H9 (cell line): ENCODE results near the gene PXN. TPM values are rescaled to one million over a fixed set of nuclear protein-coding genes. Genes with fewer than 3 reads are reported as not detected.
A peak's percentile ranks its signal among the peaks of the same experiment; 100 is the strongest.

Experiments
- DNase-seq: peaks from one replicate; pipeline ENCODE4 v3.0.0-alpha.2; 2017
- H2AFZ ChIP-seq: one replicate; pipeline ENCODE4 v1.6.1; 2013; ENCODE audit warnings: mild to moderate bottlenecking, low read length, control low read depth, moderate library complexity
- H2AK5ac ChIP-seq: 2 replicates; pipeline ENCODE4 v1.6.1; 2013; ENCODE audit warnings: low read length, control low read depth, mixed read lengths; ENCODE audit not compliant: insufficient read length
- H2BK120ac ChIP-seq: one replicate; pipeline ENCODE4 v1.6.1; 2013; ENCODE audit warnings: low read depth, mild to moderate bottlenecking, low read length, control low read depth, inconsistent platforms; ENCODE audit not compliant: poor library complexity, severe bottlenecking
- H2BK12ac ChIP-seq: 2 replicates; pipeline ENCODE4 v1.6.1; 2013; ENCODE audit warnings: low read length, control low read depth, mixed read lengths, low read depth; ENCODE audit not compliant: insufficient read length
- H2BK15ac ChIP-seq: 2 replicates; pipeline ENCODE4 v1.6.1; 2013; ENCODE audit warnings: low read depth, low read length, control low read depth
- H2BK20ac ChIP-seq: one replicate; pipeline ENCODE4 v1.6.1; 2013; ENCODE audit warnings: low read depth, mild to moderate bottlenecking, low read length, control low read depth, inconsistent platforms; ENCODE audit not compliant: poor library complexity, severe bottlenecking
- H2BK5ac ChIP-seq: 2 replicates; pipeline ENCODE4 v1.6.1; 2013; ENCODE audit warnings: low read length, control low read depth, mixed read lengths; ENCODE audit not compliant: insufficient read length
- H3K14ac ChIP-seq: 2 replicates; pipeline ENCODE4 v1.6.1; 2013; ENCODE audit warnings: low read length, control low read depth; ENCODE audit not compliant: insufficient read depth
- H3K18ac ChIP-seq: 2 replicates; pipeline ENCODE4 v1.6.1; 2013; ENCODE audit warnings: low read depth, mild to moderate bottlenecking, mixed read lengths, low read length, control low read depth; ENCODE audit not compliant: insufficient read length
- H3K23ac ChIP-seq: 2 replicates; pipeline ENCODE4 v1.6.1; 2013; ENCODE audit warnings: low read length, control low read depth, mixed read lengths, low read depth; ENCODE audit not compliant: insufficient read length
- H3K23me2 ChIP-seq: 2 replicates; pipeline ENCODE4 v1.6.1; 2013; ENCODE audit warnings: low read depth, mild to moderate bottlenecking, mixed read lengths, low read length, control low read depth; ENCODE audit not compliant: insufficient read length, poor library complexity, severe bottlenecking
- H3K27ac ChIP-seq: 2 replicates; pipeline ENCODE4 v1.5.1; 2013; ENCODE audit warnings: low read length, control low read depth, mixed read lengths, low read depth; ENCODE audit not compliant: insufficient read length
- H3K27me3 ChIP-seq: 2 replicates; pipeline ENCODE4 v1.6.1; 2013; ENCODE audit warnings: low read length, control low read depth, inconsistent platforms; ENCODE audit not compliant: insufficient read depth
- H3K4ac ChIP-seq: 2 replicates; pipeline ENCODE4 v1.6.1; 2013; ENCODE audit warnings: low read depth, mild to moderate bottlenecking, control low read depth, inconsistent platforms, low read length, moderate library complexity
- H3K4me1 ChIP-seq: 2 replicates; pipeline ENCODE4 v1.6.1; 2013; ENCODE audit warnings: low read length, control low read depth, inconsistent platforms; ENCODE audit not compliant: insufficient read depth
- H3K4me2 ChIP-seq: 2 replicates; pipeline ENCODE4 v1.6.1; 2013; ENCODE audit warnings: low read length, control low read depth, mixed read lengths; ENCODE audit not compliant: insufficient read length, insufficient read depth
- H3K56ac ChIP-seq: 2 replicates; pipeline ENCODE4 v1.6.1; 2013; ENCODE audit warnings: low read depth, mild to moderate bottlenecking, mixed read lengths, low read length, control low read depth; ENCODE audit not compliant: insufficient read length
- H3K79me1 ChIP-seq: 2 replicates; pipeline ENCODE4 v1.6.1; 2013; ENCODE audit warnings: low read depth, mild to moderate bottlenecking, moderate library complexity, low read length, control low read depth, inconsistent platforms; ENCODE audit not compliant: insufficient read depth, poor library complexity, severe bottlenecking
- H3K79me2 ChIP-seq: 2 replicates; pipeline ENCODE4 v1.6.1; 2013; ENCODE audit warnings: low read length, control low read depth, inconsistent platforms; ENCODE audit not compliant: insufficient read depth
- H3K9ac ChIP-seq: 2 replicates; pipeline ENCODE4 v1.6.1; 2013; ENCODE audit warnings: low read length, control low read depth, mixed read lengths; ENCODE audit not compliant: insufficient read length; ENCODE audit errors: extremely low read depth
- H3K9me3 ChIP-seq: one replicate; pipeline ENCODE4 v1.6.1; 2013; ENCODE audit warnings: low read depth, low read length, inconsistent platforms; ENCODE audit not compliant: control insufficient read depth
- H3T11ph ChIP-seq: one replicate; pipeline ENCODE4 v1.6.1; 2013; ENCODE audit warnings: mild to moderate bottlenecking, low read length, control low read depth, inconsistent platforms
- H4K20me1 ChIP-seq: one replicate; pipeline ENCODE4 v1.6.1; 2013; ENCODE audit not compliant: control insufficient read depth, insufficient read length, insufficient read depth
- H4K5ac ChIP-seq: 2 replicates; pipeline ENCODE4 v1.6.1; 2013; ENCODE audit warnings: low read depth, mild to moderate bottlenecking, mixed read lengths, low read length, control low read depth; ENCODE audit not compliant: insufficient read length
- H4K8ac ChIP-seq: replicated peaks from 2 replicates; pipeline ENCODE4 v1.6.1; 2013; ENCODE audit warnings: low read length, control low read depth, mixed read lengths, low read depth; ENCODE audit not compliant: insufficient read length
- H4K91ac ChIP-seq: 2 replicates; pipeline ENCODE4 v1.6.1; 2013; ENCODE audit warnings: low read depth, mild to moderate bottlenecking, moderate library complexity, mixed read lengths, low read length, control low read depth; ENCODE audit not compliant: insufficient read length
- H3K27ac Mint-ChIP-seq, 3 experiments: 2 replicates in 2 of 3; 3 replicates in 1 of 3; pipeline ENCODE4 v1.8.0; 2020 to 2021; ENCODE audit warnings: mixed read lengths in 3 of 3, mild to moderate bottlenecking in 1 of 3, moderate library complexity in 1 of 3
- H3K27me3 Mint-ChIP-seq: 2 replicates; pipeline ENCODE4 v1.8.0; 2021; ENCODE audit warnings: low read depth, mild to moderate bottlenecking, moderate library complexity, mixed read lengths
- H3K36me3 Mint-ChIP-seq, 3 experiments: 2 replicates in 2 of 3; 3 replicates in 1 of 3; pipeline ENCODE4 v1.8.0; 2020 to 2021; ENCODE audit warnings: low read depth in 3 of 3, mixed read lengths in 3 of 3; ENCODE audit not compliant: insufficient read depth in 1 of 3
- H3K4me1 Mint-ChIP-seq, 2 experiments: 2 replicates each; pipeline ENCODE4 v1.8.0; 2020; ENCODE audit warnings: mixed read lengths in 2 of 2
- H3K4me3 Mint-ChIP-seq, 2 experiments: 2 replicates in 1 of 2; 3 replicates in 1 of 2; pipeline ENCODE4 v1.8.0; 2020 to 2021; ENCODE audit warnings: mild to moderate bottlenecking in 2 of 2, mixed read lengths in 2 of 2, moderate library complexity in 1 of 2
- H3K9me3 Mint-ChIP-seq, 2 experiments: 2 replicates in 1 of 2; 3 replicates in 1 of 2; pipeline ENCODE4 v1.8.0; 2020; ENCODE audit warnings: mild to moderate bottlenecking in 2 of 2, mixed read lengths in 2 of 2, moderate library complexity in 1 of 2
- CTCF ChIP-seq: fragments of 200-600 bp; sonication (generic); conservative IDR thresholded peaks from 3 replicates; pipeline ENCODE4 v1.8.0; 2021; ENCODE audit warnings: antibody characterized with exemption, mild to moderate bottlenecking
- WGBS: extraction: QIAGEN DNeasy Blood & Tissue Kit; methylation state at CpG from one replicate; pipeline ENCODE4 v1.1.7; 2013; ENCODE audit warnings: missing lambda C conversion rate, low lambda C conversion rate, mixed read lengths; ENCODE audit not compliant: insufficient read length; ENCODE audit errors: extremely low coverage; 5-methylcytosine and 5-hydroxymethylcytosine counted together
- total RNA-seq: library from RNA; stranded (reverse); gene quantifications from 2 replicates; pipeline ENCODE4 v1.2.1, GENCODE V29; 2021

The PXN gene
- total RNA-seq, 1 experiment from 2014 or later, result 92.8 TPM

DNA sequence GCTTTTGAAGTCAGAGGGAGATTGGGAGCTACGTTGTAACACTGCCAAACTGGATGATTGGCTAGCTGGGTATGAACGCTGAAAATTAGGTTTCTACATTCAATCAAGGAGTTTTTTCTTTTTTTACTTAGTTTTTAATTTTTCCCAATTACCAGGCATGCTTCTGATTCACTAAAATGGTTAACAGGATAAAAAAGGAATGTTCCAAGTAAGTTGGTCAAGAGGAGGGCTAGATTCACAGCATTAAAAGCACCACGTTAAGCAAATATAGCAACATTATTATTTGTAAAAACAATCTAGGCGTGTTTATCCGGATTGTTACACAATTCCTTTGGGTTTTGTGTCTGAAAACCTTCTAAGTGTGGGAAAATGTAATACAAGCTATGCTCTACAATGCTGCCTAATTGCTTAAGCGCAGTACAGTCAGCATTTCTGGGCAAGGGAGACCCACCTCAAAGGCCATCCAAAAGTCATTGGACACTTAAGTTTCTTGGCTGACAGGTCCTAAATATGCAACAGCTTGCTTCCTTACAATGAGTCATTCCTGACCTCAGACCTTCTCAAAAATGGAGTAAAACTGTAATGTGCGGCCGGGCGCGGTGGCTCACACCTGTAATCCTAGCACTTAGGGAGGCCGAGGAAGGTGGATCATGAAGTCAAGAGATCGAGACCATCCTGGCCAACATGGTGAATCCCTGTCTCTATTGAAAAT, 65.8 kb downstream of the PXN start:
- Histone ChIP-seq H3K4ac (no peak overlapping the region), H2BK20ac (no peak overlapping the region), H3K9ac (peak overlapping the region; percentile 99), H2BK15ac (no peak overlapping the region), H2AK5ac (no peak overlapping the region), H3K27me3 (no peaks in the 10 kb centered on the region), H4K5ac (no peak overlapping the region), H3K14ac (no peak overlapping the region), H2BK5ac (no peak overlapping the region), H2BK12ac (no peak overlapping the region), H2BK120ac (no peak overlapping the region), H3K23ac (no peak overlapping the region), H3K9me3 (no peaks in the 10 kb centered on the region), H3K27ac (peak overlapping the region; percentile 77), H4K8ac (no peak overlapping the region), H4K91ac (no peak overlapping the region), H3K56ac (no peak overlapping the region), H3K79me2 (peaks cover 11% of the 10 kb centered on the region; the same call in 1 of the 2 replicates), H3K79me1 (no peaks in the 10 kb centered on the region), H3K4me2 (peak overlapping the region; percentile 98), H3K4me1 (no peaks in the 10 kb centered on the region), H3K23me2 (peaks cover 10% of the 10 kb centered on the region), H2AFZ (no peak overlapping the region), H3T11ph (no peak overlapping the region), H4K20me1 (no peaks in the 10 kb centered on the region), H3K18ac (no peak overlapping the region)
- Mint-ChIP-seq H3K27ac (peak overlapping the region; percentile 98 to 100 (median 99); a peak in 6 of 7 replicates), H3K27me3 (no peaks in the 10 kb centered on the region; the same call in 1 of the 2 replicates), H3K9me3 (peaks cover 1 to 2% of the 10 kb centered on the region in 2 experiments; a peak in 1 of 5 replicates), H3K36me3 (peaks cover 42 to 59% (median 44%) of the 10 kb centered on the region in 3 experiments), H3K4me3 (peak overlapping the region; percentile 93 to 98), H3K4me1 (peaks cover 23 to 34% of the 10 kb centered on the region in 2 experiments)
- no peak for TF ChIP-seq CTCF
- no peak for DNase-seq
- no CpG with 5 or more reads among the region's 12 CpGs for WGBS
